ENCODE results near the gene TNRC18.

Gene TNRC18

GRCh38 chr7:5406957-5407945 lies 16.4 kb downstream of the TNRC18 start:
- DNase-seq (ENCODE audit: low spot score): no peak
- TF ChIP-seq, protein P1, sequence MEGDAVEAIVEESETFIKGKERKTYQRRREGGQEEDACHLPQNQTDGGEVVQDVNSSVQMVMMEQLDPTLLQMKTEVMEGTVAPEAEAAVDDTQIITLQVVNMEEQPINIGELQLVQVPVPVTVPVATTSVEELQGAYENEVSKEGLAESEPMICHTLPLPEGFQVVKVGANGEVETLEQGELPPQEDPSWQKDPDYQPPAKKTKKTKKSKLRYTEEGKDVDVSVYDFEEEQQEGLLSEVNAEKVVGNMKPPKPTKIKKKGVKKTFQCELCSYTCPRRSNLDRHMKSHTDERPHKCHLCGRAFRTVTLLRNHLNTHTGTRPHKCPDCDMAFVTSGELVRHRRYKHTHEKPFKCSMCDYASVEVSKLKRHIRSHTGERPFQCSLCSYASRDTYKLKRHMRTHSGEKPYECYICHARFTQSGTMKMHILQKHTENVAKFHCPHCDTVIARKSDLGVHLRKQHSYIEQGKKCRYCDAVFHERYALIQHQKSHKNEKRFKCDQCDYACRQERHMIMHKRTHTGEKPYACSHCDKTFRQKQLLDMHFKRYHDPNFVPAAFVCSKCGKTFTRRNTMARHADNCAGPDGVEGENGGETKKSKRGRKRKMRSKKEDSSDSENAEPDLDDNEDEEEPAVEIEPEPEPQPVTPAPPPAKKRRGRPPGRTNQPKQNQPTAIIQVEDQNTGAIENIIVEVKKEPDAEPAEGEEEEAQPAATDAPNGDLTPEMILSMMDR (IDR thresholded peaks at IDR 0.05; ENCODE audit: extremely low read depth, insufficient read depth, missing control alignments): no peak
- in situ Hi-C loops (cut with MboI; ENCODE audit: low pct_unique_long_range_greater_than_20kb, low sequenced_read_pairs, unreplicated experiment): no loop called here

GRCh38 chr7:5404421-5404826 lies 19.2 kb downstream of the TNRC18 start:
- DNase-seq (ENCODE audit: low spot score): no peak
- TF ChIP-seq, protein P1 (IDR thresholded peaks at IDR 0.05; ENCODE audit: extremely low read depth, insufficient read depth, missing control alignments): no peak
- in situ Hi-C loops (cut with MboI; ENCODE audit: low pct_unique_long_range_greater_than_20kb, low sequenced_read_pairs, unreplicated experiment): no loop called here

DNA sequence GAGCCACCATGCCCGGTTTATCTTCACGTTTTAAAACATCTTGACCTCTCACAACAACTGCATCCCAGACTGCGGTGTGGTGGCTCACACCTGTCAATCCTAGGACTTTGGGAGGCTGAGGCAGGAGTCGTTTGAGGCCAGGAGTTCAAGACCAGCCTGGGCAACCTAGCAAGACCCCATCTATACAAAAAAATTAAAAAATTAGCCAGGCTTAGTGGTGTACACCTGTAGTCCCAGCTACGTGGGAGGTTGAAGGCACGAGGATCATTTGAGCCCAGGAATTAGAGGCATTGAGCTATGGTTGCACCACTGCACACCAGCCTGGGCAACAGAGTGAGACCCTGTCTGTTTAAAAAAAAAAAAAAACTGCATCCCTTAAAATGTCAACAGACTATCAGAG lies 20.2 kb downstream of the TNRC18 start:
- in situ Hi-C loops (cut with MboI; ENCODE audit: low pct_unique_long_range_greater_than_20kb, low sequenced_read_pairs, unreplicated experiment): no loop called here
- TF ChIP-seq, protein P1 (IDR thresholded peaks at IDR 0.05; ENCODE audit: extremely low read depth, insufficient read depth, missing control alignments): no peak
- DNase-seq (ENCODE audit: low spot score): no peak

DNA sequence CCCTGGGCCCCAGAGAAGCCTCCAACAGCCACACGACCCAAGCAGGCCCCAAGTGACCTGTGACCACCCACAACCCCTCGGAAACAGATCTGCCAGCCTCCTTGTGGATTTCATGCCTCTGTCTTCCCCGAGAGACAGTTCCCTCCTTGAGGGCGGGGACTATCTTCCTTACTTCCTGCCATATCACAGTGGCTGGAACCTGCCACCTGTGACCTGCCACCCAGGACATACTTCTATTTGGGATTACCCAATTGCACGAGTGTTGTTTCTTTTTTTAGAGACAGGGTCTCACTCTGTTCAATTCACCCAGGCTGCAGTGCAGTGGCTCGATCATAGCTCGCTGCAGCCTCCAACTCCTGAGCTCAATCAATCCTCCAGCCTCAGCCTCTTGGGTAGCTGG lies 25.9 kb downstream of the TNRC18 start:
- no peak for DNase-seq (ENCODE audit: low spot score)
- in situ Hi-C loops (cut with MboI; ENCODE audit: low pct_unique_long_range_greater_than_20kb, low sequenced_read_pairs, unreplicated experiment): no loop called here
- TF ChIP-seq, protein P1 (IDR thresholded peaks at IDR 0.05; ENCODE audit: extremely low read depth, insufficient read depth, missing control alignments): no peak

DNA sequence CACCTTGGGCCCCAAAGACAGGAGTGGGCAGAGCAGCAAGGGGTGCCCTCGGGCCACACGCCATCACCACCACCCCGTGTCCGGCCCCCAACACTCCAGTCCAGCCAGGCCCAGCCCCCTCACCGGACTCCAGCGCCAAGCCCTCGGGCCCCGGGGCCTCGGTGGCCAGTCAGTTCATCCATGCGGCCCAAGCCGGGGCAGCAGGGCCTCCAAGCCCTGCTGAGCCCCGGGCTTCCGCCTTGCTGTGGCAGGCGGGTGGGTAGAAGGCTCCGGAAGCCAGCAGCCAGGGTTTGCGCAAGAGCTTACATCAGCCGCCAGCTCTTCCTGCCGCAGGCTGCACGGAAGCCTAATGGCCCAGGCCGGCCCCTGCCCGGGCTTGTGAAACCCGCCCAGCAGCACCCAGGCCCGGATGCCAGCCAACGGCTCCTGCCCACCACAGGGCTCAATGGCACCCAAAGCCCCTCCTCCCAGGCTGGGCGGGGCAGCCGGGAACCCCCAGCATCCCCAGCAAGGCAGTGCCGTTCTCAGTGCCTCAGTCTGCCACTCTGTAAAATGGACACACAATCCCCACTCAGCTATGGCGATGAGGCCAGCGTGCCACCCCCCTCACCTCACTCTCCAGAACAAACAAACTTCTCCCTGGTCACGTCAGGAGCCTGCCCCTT lies 26.5 kb downstream of the TNRC18 start:
- in situ Hi-C loops (cut with MboI; ENCODE audit: low pct_unique_long_range_greater_than_20kb, low sequenced_read_pairs, unreplicated experiment): no loop called here
- peak; percentile 95 for DNase-seq (ENCODE audit: low spot score)
- TF ChIP-seq, protein P1 (IDR thresholded peaks at IDR 0.05; ENCODE audit: extremely low read depth, insufficient read depth, missing control alignments): no peak

DNA sequence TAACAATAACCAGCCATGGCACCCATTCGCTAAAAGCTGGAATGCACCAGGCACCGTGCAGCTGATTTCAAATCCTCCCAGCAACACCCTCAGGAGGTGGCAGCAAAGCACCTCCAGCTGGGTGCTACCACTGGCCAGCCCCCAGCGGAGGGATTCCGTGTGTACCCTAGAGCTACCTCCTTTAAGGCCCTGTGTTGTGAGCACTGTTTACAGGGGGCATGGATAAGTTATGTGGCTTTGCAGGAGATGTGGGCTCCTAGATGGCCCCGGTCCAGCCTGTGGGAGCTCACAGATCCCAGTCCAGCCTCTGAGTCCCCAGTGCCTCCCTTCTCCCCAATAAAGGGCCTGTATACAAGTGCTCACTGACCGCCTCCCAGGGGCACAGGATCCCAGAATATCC lies 27.1 kb downstream of the TNRC18 start:
- peak; percentile 83 for DNase-seq (ENCODE audit: low spot score)
- in situ Hi-C loops (cut with MboI; ENCODE audit: low pct_unique_long_range_greater_than_20kb, low sequenced_read_pairs, unreplicated experiment): no loop called here
- TF ChIP-seq, protein P1 (IDR thresholded peaks at IDR 0.05; ENCODE audit: extremely low read depth, insufficient read depth, missing control alignments): peak; percentile 52

Measured in GM13977 (cell line).